Measurements from ENCODE around the gene MAN1C1.

Gene MAN1C1

DNA sequence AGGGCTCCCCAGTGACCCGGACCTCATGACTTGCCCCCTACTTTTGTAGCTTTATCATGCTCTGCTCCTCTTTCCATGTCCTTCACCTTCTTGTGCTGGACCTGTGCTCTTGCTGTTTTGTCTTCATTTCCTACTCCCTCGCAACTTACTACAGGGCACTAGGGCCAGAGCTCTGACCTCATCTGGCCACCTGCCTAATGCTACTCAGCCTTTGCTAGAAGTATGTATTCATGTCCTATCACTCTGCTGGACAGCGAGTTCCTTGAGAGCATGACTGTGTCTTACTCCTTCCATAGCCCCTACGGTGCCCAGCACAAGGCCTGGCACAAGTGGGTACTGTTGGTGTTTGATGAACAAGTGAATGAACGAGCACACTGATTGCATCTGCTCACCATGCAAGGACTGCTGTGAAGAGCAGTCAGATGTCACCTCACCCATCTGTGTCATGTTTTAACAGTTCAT lies 205.1 kb downstream of the MAN1C1 start:
- DNase-seq, result no peak

- DNase-seq, result no peak
Measured at GRCh38 chr1:25825605-25826004, 209.0 kb downstream of the MAN1C1 start.

DNA sequence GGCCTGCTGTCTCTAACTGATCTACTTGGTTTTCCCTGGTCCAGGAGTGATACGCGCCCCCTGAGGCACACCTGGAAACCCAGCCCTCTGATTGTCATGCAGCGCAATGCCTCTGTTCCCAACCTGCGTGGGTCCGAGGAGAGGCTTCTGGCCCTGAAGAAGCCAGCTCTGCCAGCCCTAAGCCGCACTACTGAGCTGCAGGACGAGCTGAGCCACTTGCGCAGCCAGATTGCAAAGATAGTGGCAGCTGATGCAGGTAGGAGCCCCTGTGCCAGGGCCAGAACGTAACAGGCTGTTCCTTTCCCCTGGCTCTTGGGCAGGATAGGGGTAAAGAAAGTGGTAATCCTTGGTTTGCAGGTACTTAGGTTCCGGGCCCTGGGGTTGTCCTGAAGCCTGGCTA lies 210.0 kb downstream of the MAN1C1 start:
- no peak for DNase-seq

DNA sequence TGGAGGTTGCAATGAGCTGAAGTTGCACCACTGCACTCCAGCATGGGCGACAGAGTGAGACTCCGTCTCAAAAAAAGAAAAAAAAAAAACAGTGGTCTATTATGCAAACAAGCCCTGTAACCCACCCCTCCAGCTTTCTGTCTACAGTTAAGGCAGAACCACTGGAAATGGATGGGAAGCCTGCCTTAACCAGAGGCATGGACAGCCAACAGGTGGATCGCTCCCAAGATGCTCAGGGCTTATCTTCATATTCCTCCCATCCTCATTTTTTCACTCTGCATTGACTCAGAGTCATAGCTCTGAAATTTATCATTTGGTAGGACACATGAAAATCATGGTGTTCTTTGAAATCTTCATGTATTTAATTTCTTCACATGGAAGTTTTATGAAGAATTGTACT lies 211.9 kb downstream of the MAN1C1 start:
- no peak for DNase-seq

- no peak for DNase-seq
Measured at GRCh38 chr1:25829046-25829445, 212.5 kb downstream of the MAN1C1 start.

GRCh38 chr1:25831569-25832196 lies 215.1 kb downstream of the MAN1C1 start:
- DNase-seq, result no peak

DNA sequence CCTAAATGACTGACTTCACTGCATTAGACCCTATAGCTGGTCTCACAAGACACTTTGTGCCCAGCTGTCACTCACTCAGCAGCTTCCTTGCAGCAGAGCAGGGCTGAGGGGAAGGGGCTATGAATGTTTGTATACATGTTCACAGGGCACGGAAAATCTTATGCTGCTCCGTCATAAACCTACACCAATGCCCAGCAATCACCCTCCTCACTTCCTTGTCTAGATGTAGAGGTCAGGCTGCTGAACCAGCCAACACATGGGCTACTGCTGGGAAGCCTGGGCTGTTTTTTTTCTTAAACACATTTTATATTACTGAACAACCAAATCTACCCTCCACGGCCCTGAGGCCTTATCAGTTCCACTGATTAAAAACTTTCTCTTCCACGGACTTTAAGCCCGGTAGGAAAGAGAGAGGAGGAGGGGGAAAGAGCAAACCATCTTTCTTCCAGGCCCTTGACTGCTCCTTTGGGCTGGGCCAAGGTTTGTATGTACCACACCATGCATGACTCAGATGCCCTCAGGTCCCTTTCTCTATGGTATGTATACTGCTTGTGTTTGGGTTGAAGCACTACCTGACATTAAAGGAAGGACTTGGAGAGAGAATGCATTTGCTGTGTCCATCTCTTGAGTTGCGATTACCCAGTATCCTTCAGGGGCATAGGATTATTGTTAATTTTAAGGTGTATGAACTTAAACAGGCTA lies 215.9 kb downstream of the MAN1C1 start:
- DNase-seq, result no peak

GRCh38 chr1:25833158-25833557 lies 216.6 kb downstream of the MAN1C1 start:
- DNase-seq, result no peak

Measured in NCI-H1930 (cell line).